ENCODE results near the gene ITGA6.

ITGA6 gene

GRCh38 chr2:172416447-172417058 lies 10.8 kb upstream of the ITGA6 start:
- DNase-seq (ENCODE audit: low spot score), result no peak

DNA sequence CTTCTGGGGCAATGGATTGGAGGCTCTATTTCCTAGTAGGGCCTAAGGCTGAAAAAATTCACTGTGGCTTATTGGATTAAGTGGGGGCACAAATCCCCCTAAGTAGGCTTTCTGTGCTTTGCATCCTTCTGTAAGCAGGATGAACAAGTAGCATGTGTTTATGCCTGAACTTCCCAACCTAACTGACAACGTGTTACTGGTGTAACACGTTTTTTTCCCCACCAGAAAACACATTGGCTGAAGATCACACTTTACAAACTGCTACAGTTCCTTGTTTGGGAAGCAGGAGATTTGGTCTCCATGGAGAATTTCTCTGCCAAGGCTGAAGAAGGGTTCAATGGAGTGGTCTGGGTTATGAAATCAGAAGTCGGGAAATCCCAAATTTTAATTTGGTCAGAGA lies 7.2 kb upstream of the ITGA6 start:
- no peak for DNase-seq (ENCODE audit: low spot score)

- no peak for DNase-seq (ENCODE audit: low spot score)
Measured at GRCh38 chr2:172423160-172423559, 4.2 kb upstream of the ITGA6 start.

- no peak for DNase-seq (ENCODE audit: low spot score)
Measured at GRCh38 chr2:172425336-172425735, 2.0 kb upstream of the ITGA6 start.

- no peak for DNase-seq (ENCODE audit: low spot score)
Measured at GRCh38 chr2:172426635-172427255, 641 bp upstream of the ITGA6 start.

GRCh38 chr2:172427990-172428831 lies 825 bp downstream of the ITGA6 start:
- DNase-seq (ENCODE audit: low spot score), result peak; percentile 58

DNA sequence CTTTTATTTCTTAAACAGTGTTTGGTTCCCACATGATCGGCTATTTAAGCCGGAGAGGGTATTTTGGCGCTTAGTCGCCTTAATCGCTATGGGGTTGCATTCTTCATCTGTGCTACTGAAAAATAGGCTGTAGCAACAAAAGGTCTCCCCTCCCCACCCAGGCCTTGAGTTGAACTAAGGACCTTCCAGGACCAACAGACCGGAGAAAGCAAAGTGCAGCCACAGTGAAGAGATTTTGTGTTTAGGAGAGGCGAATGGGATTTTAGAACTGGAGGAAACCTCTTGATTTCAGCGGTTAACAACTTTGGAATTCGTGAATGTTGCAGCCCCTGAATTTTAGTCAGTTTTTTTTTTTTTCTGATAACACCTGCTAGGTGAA lies 1.4 kb downstream of the ITGA6 start:
- peak; percentile 36 for DNase-seq (ENCODE audit: low spot score)

DNA sequence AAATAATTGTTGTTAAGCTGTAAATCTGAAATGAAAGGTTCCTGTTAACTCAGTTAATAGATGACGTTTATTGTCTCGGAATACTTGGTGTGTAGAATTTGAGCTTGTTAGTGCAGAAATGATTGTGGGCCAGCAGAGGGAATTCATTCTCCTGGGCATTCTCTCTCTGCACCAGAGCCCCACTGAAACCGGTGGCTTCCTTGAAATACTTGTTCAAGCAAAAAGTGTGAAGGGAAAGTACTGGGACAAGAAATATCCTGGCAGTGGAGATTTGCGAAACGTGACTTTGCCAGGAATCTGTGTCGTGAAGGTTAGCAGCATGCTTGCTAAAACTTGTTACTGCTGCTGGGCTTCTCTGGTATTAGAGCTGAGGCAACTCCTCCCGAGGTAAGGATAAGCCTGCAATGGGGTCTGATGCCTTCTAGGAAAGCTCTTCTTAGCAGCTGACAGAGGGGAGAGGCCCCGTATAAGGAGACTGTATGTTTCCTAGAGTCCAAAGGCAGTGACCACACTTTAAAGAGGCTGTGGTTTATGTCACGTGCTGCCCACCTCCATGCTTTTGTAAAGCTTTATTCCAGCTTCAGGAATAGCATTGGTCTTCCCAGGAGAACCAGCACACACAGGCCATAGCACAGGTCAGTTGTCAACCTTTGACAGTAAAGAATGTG lies 2.0 kb downstream of the ITGA6 start:
- peak; percentile 30 for DNase-seq (ENCODE audit: low spot score)

GRCh38 chr2:172430027-172430426 lies 2.6 kb downstream of the ITGA6 start:
- DNase-seq (ENCODE audit: low spot score), result no peak

GRCh38 chr2:172430678-172431077 lies 3.3 kb downstream of the ITGA6 start:
- no peak for DNase-seq (ENCODE audit: low spot score)

DNA sequence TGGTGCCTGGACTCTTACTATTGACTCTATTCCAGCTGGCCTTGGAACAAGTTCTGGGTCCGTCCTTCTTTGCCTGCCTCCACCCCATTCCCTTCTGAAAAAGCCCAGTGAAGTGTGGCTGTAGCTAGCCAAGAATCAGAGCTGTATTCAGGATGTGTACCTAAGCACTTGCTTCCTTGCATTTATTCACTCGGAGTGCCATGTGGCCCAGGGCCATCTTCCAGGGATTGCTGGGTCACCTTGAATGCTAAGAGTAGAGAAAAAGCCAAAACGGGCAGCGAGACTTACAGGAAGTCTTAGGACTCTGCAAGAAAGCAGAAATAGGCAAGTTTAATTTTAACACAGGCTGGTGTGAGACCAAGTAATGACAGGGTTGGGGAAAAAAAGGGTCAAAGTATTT lies 4.1 kb downstream of the ITGA6 start:
- DNase-seq (ENCODE audit: low spot score), result no peak

DNA sequence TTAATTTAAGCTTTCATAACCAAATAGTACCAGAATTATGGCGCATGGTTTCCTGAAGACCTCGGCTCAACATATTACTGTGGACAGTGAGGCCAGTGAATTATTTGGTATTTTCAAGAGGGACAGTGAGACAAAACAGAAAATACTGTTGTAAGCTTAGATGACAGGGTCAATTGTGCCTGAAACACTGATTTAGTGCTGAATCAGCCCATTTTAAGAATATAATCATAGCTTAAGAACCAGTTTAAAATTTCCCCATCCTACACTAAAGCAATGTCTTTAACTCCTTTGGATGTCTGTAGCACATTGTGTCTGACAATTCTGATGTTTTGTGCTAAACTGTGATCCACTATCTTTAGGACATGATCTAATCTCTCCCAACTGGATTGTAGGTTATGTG lies 4.6 kb downstream of the ITGA6 start:
- DNase-seq (ENCODE audit: low spot score), result no peak

- DNase-seq (ENCODE audit: low spot score), result no peak
Measured at GRCh38 chr2:172433144-172433543, 5.8 kb downstream of the ITGA6 start.

DNA sequence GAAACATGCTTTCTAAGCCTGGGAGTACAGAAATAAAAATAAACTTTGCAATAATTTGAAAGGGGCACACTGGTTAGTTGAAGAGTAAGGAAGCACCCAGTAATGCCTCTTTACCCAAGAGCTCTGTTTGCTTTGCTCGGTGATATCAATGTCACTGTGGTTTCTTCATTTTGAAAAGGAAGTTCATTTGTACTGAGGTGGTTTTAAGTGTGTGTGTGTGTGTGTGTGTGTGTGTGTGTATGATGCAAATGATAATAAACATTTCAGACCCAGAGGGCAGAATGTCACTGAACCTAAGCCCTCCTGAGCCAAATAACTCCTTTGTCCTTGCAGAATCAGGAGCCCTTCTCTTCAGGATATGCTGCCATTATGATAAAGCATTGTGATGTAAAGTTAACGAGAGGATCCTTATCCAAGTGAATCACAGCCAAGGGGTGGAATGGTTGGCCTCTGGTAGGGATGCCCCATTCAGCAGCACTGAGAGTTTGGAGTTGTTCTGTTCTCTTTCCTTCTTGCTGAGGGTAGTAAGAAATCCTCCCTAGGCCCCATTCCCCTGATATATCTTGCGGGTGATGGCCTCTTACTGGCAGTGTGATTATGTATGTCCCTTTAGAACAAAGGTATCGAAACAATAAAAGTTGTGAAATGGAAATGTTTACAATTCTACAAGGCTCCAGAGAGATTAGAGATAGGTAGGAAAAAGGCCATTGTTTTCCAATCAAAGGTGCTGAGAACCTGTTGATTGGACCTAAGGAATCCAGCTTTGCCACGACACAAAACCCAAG lies 7.6 kb downstream of the ITGA6 start:
- DNase-seq (ENCODE audit: low spot score), result peak; percentile 34

GRCh38 chr2:172435606-172435911 lies 8.2 kb downstream of the ITGA6 start:
- no peak for DNase-seq (ENCODE audit: low spot score)

- DNase-seq (ENCODE audit: low spot score), result no peak
Measured at GRCh38 chr2:172436889-172437288, 9.5 kb downstream of the ITGA6 start.

DNA sequence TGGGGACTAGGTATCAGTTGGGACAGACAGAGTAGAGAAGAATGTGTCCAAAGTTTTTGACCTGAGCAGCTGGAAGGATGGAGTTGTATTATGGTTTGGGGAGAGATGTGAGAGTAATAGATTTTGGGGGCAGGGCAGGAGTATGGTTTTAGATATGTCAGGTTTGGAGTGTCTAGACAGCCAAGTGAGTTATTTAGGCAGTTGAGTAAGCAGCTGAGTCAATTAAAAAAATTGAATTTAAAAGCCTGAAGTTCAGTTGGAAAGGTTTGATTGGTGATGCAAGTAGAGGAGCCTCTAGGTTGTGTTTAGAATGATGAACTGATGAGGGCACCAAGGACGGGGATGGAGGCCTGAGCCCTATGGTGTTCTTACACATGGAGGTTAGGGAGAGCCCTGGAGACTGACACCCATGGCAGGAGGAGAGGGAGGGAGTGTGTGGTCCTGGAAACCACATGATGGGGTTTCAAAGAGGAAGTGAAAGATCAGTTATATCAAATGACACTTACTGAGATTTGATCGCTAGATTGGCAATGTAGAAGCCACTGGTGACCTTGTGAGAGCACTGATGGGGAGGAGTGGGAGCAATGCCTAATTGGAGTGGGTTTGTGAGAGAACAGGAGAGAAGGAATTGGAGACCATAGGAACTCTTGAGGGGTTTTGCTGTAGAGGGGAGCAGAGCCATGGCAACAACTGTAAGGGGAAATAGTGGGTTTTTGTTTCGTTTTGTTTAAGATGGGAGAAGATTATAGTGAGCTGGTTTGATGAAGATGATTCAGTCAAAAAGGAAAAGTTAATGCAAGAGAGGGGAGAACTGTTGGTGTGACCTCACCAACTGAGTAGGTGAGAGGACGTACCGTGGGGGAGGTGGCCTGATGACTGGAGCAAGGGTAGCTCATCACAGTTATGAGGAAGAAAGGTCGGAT lies 10.3 kb downstream of the ITGA6 start:
- no peak for DNase-seq (ENCODE audit: low spot score)

DNA sequence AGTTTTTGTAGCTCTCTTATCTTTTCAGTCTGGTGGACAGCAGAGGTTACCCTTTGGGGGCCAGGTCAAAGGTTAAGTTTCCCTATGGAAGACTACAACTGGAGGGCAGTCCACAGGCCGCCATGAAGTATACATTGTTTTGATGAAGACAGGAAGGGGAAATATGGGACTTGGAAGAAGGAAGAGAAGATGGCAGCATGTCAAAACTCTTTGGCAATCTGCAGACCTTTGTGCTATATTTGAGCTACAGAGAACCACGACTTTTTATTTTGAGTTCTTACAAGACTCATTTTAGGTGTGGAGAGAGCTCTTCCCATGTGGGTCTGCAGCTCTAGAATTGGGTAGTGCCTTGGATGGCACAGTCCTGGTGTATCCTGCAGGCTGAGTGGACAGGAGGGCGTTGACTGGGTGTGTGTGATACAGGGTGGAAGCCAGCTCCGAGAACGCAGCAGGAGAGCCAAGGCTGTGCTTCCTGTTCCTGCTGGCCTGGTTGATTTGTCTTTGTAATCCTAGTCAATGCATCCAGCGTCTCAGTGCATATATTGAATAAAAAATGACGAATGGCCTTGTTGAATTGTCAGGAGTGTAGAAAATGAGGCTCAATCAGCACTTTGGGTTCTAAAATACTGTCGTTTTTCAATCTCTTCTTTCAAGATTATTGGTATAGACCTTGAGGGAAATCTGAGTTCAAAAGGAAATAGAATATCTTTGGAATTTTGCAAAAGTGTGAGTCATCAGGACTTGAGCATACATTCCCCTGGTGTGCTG lies 11.5 kb downstream of the ITGA6 start:
- DNase-seq (ENCODE audit: low spot score), result no peak

DNA sequence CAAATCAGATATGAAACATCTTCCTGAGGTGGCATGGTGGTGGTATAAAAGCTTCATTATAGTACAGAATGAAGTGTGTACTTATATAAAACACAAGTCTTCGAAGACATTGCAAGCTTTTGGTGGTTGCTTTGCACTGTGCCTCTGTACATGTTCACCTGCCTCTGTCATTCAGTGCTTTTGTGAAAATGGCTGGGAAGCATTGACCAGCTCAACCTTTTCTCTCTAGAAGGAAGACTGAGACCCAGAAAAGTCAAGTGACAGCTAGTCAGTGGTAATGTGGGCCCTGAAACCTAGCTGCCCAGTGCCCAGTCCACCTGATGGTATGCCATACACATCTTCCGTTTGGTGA lies 12.1 kb downstream of the ITGA6 start:
- DNase-seq (ENCODE audit: low spot score), result no peak

- no peak for DNase-seq (ENCODE audit: low spot score)
Measured at GRCh38 chr2:172439911-172440310, 12.5 kb downstream of the ITGA6 start.

All from HuH-7 (cell line).